ENCODE measurements around the gene RAB26. TPM values are rescaled to one million over a fixed set of nuclear protein-coding genes. Genes with fewer than 3 reads are reported as not detected.
A peak's percentile ranks its signal among the peaks of the same experiment; 100 is the strongest.

RAB26 gene
- total RNA-seq, 6 donors from 2014 or later: 0.30 to 6.8 (median 0.85) TPM; not detected in 2

- no peak for ATAC-seq (ENCODE audit: low FRiP score in 2 of 2)
- Histone ChIP-seq H3K36me3 (no peaks in the 10 kb centered on the region), H3K4me3 (no peak overlapping the region), H3K27ac (no peak overlapping the region), H3K27me3 (no peaks in the 10 kb centered on the region), H3K4me1 (peaks cover 16 to 27% (median 21%) of the 10 kb centered on the region in 4 donors), H3K9me3 (no peaks in the 10 kb centered on the region)
- 69 to 80% methylated on average over 6 to 16 of the region's 17 CpGs for WGBS, 2 donors
- peak in 1 of 2 donors; percentile 72 for DNase-seq
- TF ChIP-seq CTCF (IDR thresholded peaks at IDR 0.05) (no peak), POLR2A (IDR thresholded peaks at IDR 0.05) (no peak), EP300 (IDR thresholded peaks at IDR 0.05) (no peak)
Observed at GRCh38 chr16:2143878-2144485, 4.4 kb upstream of the RAB26 start.

GRCh38 chr16:2145843-2146242 lies 2.6 kb upstream of the RAB26 start:
- H3K27ac ChIP-seq: no peak overlapping the region
- DNase-seq (no peak), ATAC-seq (ENCODE audit: low FRiP score in 2 of 2) (no peak)
- peaks cover 0 to 1% (median 0%) of the 10 kb centered on the region in 4 donors for H3K36me3 ChIP-seq
- no peak overlapping the region for H3K4me3 ChIP-seq
- 85 to 87% methylated on average over 5 of the region's 5 CpGs for WGBS, 2 donors
- TF ChIP-seq POLR2A (IDR thresholded peaks at IDR 0.05): no peak
- no peak for TF ChIP-seq POLR2AphosphoS5 (IDR thresholded peaks at IDR 0.05)
- TF ChIP-seq EP300 (IDR thresholded peaks at IDR 0.05): no peak
- no peak for TF ChIP-seq CTCF (IDR thresholded peaks at IDR 0.05)
- H3K9me3 ChIP-seq: no peaks in the 10 kb centered on the region
- no peaks in the 10 kb centered on the region for H3K27me3 ChIP-seq
- peaks cover 22 to 36% (median 29%) of the 10 kb centered on the region in 4 donors for H3K4me1 ChIP-seq

- Histone ChIP-seq H3K27me3 (no peaks in the 10 kb centered on the region), H3K4me3 (no peak overlapping the region), H3K36me3 (peaks cover 0 to 13% (median 4%) of the 10 kb centered on the region in 4 donors), H3K4me1 (peaks cover 38 to 51% (median 44%) of the 10 kb centered on the region in 4 donors), H3K9me3 (no peaks in the 10 kb centered on the region), H3K27ac (peak overlapping the region in 3 of 4 donors; percentile 48 to 74 (median 74))
- DNase-seq (no peak), ATAC-seq (ENCODE audit: low FRiP score in 2 of 2) (no peak)
- no peak for TF ChIP-seq POLR2A (IDR thresholded peaks at IDR 0.05)
- TF ChIP-seq CTCF (IDR thresholded peaks at IDR 0.05): no peak
- no peak for TF ChIP-seq EP300 (IDR thresholded peaks at IDR 0.05)
- no peak for TF ChIP-seq POLR2AphosphoS5 (IDR thresholded peaks at IDR 0.05)
- WGBS, 2 donors: 62 to 82% methylated on average over 5 of the region's 6 CpGs
Observed at GRCh38 chr16:2147378-2147777, 1.0 kb upstream of the RAB26 start.

- no peaks in the 10 kb centered on the region for H3K9me3 ChIP-seq
- 10 to 16% methylated on average over 9 to 17 of the region's 62 CpGs for WGBS, 2 donors
- no peaks in the 10 kb centered on the region for H3K27me3 ChIP-seq
- peaks cover 50 to 67% (median 60%) of the 10 kb centered on the region in 4 donors for H3K4me1 ChIP-seq
- peak overlapping the region in 1 of 4 donors; percentile 13 for H3K27ac ChIP-seq
- H3K4me3 ChIP-seq: peak overlapping the region; percentile 30 to 53 (median 48)
- DNase-seq (peak in 1 of 2 donors; percentile 88), ATAC-seq (ENCODE audit: low FRiP score in 2 of 2) (no peak)
- H3K36me3 ChIP-seq: peaks cover 0 to 21% (median 4%) of the 10 kb centered on the region in 4 donors
- TF ChIP-seq POLR2A (IDR thresholded peaks at IDR 0.05) (no peak), EP300 (IDR thresholded peaks at IDR 0.05) (no peak), POLR2AphosphoS5 (IDR thresholded peaks at IDR 0.05) (no peak), CTCF (IDR thresholded peaks at IDR 0.05) (peak in 3 of 6 experiments; percentile 39 to 56 (median 47))
Observed at GRCh38 chr16:2148714-2149629, 547 bp downstream of the RAB26 start.
